ENCODE results near the gene IL1RAPL2.
"Not testable (repeated sequence)": the region's sequence is repeated elsewhere in the genome, so short reads cannot be mapped to it uniquely, and the experiment has no call there.

The IL1RAPL2 gene

GRCh38 chrX:105711805-105712204 is 1145.8 kb downstream of the IL1RAPL2 start:
- DNase-seq: no peak

GRCh38 chrX:105715746-105716145 is 1149.7 kb downstream of the IL1RAPL2 start:
- DNase-seq: no peak

- DNase-seq: no peak
Observed at GRCh38 chrX:105723966-105724735, 1158.2 kb downstream of the IL1RAPL2 start.

- DNase-seq: no peak
Observed at GRCh38 chrX:105725228-105725627, 1159.2 kb downstream of the IL1RAPL2 start.

GRCh38 chrX:105738162-105738561 is 1172.2 kb downstream of the IL1RAPL2 start:
- no peak for DNase-seq

DNA sequence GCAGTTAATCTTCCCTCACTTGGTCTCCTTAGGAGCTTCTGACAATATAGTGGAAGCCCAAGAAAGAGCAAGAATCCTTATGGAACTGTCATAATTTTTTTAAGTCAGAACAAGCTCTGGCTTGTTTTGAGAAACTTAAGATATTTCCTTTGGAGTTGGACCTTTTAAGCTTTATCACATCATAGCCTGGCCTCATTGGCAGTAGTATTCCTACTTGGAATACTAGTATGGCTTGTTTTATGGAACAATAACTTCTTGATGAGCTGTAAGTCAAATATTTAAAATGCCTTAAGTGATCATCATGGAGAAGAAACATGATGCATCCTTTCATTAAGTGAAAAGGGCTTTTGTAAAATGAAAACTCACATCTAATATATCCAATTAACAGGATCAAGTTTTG is 1178.3 kb downstream of the IL1RAPL2 start:
- DNase-seq: no peak

DNA sequence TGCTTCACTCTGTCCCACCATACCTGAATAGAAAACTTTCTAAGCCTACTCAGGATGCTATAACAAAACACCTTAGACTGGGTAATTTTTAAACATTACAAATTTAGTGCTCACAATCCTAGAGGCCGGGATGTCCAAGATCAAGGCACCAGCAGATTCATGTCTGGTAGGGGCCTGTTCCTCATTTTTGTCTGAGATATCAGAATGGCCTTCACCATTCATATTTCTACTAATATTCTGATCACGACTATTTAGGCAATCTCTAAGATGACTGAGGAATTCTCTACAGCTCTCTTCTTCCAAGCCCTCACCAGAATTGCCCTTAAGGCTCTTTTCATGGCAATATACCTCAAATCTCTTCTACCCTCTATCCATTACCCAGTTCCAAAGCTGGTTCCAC is 1178.9 kb downstream of the IL1RAPL2 start:
- no peak for DNase-seq

DNA sequence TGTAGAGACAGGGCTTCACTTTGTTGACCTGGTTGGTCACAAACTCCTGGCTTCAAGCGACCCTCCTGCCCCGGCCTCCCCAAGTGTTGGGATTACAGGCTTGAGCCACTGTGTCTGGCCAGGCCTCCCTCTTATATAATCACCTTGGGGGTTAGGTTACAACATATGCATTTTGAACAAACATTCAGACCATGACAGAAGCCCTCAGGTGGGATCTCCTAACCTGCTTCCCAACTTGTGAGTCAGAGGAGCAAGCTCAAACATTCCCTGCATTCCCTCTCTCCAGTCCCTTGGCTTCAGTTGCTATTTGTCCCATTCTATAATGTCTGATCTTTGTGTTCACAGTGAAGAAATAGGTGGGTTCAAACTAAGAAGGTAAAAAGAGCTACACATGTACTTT is 1179.9 kb downstream of the IL1RAPL2 start:
- no peak for DNase-seq

GRCh38 chrX:105752338-105752956 is 1186.4 kb downstream of the IL1RAPL2 start:
- no peak for DNase-seq

DNA sequence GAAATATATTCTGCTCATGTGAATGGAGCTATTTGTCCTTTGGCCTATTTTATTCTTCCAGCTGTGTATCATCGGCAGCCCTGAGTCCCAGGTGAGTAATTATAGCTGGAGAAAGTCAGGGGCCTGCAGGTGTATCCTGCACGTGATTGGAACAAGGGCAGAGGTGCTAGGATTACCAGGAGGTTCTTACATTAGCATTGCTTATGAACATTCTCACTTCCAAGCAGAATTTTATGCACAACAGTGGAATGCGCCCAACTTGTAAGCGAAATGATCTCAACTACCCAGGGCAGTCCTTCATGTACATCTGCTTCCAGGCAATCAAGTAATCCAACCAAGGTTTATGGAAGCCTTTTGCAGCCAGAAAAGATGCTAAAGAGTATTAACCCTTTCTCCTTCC is 1187.4 kb downstream of the IL1RAPL2 start:
- DNase-seq: no peak

GRCh38 chrX:105754286-105754964 is 1188.4 kb downstream of the IL1RAPL2 start:
- DNase-seq: no peak

DNA sequence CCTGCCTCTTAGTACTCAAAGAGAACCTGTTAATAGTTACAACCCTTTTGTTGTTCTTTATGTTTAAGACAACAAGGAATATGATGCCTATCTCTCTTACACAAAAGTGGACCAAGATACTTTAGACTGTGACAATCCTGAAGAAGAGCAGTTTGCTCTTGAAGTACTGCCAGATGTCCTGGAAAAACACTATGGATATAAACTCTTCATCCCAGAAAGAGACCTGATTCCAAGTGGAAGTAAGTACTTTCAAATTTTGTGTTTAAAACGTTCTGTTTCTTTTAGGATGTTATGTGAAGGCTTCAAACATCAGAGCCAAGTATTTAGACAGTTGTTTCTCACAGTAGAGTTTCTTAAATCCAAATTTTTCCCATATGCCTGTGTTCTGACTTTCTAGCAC is 1189.1 kb downstream of the IL1RAPL2 start:
- no peak for DNase-seq

- DNase-seq: no peak
Observed at GRCh38 chrX:105758754-105759153, 1192.8 kb downstream of the IL1RAPL2 start.

DNA sequence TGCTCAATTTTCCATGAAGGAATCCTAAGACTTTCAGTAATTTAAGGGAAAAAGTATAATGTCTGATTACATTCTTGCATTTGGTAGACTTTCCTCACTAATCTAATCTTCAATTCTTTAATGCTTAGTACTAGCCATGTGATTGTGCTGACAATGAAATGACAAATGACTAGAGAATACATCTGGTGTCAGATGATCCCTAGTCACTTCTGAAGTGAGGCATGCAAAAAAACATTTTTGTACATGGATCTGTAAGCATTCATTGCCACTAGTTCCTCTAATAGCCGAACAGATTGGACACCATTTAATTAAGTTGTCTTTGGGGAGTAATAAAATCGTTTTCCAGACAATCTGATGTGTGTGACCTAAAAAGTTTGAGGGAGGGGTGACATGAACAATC is 1193.6 kb downstream of the IL1RAPL2 start:
- DNase-seq: no peak

GRCh38 chrX:105765691-105766090 is 1199.7 kb downstream of the IL1RAPL2 start:
- no peak for DNase-seq

- no peak for DNase-seq
Observed at GRCh38 chrX:105773801-105774200, 1207.8 kb downstream of the IL1RAPL2 start.

DNA sequence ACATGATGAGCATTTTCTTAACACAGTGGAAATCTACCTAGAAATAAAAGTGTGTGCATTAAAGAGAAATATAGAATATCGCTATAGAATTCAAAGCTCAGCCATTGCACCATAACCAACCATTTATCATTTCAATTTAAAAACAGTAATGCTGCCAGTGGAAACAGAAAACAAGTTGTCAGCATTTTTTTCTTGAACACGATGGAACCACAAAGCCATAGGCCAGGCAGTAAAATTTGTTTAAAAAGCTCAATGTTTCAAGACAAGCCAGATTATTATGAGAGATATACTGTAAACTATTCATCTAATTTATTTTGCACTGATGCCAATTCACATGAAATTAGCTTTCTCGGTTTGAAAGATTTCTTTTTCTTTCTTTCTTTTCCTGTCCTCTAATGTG is 1209.7 kb downstream of the IL1RAPL2 start:
- DNase-seq: no peak

DNA sequence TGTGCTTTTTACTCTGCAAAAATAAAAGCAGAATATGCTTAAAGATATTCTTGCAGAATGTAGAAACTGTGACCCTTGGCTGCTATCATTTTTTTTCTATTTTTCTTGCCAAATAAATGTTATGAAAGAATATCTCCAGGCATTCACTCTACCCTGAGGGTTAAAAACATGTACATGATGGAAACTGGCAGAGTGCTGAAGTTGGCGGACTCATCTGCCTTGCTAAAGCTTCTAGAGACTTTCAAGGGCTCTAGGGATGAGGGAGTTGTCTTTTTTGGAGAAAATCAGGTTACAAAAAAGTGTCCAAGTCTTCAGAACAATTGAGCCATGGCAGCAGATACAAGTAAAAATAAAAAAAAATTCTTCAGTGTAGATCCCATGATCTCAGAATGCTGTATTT is 1215.8 kb downstream of the IL1RAPL2 start:
- DNase-seq: no peak

GRCh38 chrX:105796877-105797276 is 1230.9 kb downstream of the IL1RAPL2 start:
- DNase-seq: not testable (repeated sequence)

DNA sequence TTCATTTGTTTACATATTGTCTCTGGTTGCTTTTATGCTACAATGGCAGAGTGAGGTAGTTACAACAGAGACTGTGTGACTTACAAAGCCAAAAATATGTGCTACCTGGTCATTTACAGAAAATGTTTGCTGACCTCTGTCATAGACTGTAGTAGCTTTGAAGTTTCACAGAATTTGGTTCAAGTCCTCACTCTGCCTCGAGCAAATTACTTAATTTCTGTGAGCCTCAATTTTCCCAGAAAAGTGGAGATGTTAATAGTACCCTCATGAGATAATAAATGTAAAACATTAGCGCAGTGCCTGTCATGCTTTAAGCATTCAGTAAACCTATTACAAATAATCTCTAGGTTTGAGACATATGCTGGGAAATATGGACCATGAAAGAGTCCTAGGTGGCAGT is 1237.9 kb downstream of the IL1RAPL2 start:
- no peak for DNase-seq

DNA sequence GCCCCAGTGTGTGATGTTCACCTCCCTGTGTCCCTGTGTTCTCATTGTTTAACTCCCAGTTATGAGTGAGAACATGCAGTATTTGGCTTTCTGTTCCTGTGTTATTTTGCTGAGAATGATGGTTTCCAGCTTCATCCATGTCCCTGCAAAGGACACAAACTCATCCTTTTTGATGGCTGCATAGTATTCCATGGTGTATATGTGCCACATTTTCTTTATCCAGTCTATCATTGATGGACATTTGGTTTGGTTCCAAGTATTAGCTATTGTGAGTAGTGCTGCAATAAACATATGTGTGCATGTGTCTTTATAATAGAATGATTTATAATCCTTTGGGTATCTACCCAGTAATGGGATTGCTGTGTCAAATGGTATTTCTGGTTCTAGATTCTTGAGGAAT is 1239.7 kb downstream of the IL1RAPL2 start:
- not testable (repeated sequence) for DNase-seq

- DNase-seq: no peak
Observed at GRCh38 chrX:105816517-105816916, 1250.5 kb downstream of the IL1RAPL2 start.

Measured in right kidney (tissue), 1 donor.